ENCODE measurements around the gene PEMT. TPM values are rescaled to one million over a fixed set of nuclear protein-coding genes. Genes with fewer than 3 reads are reported as not detected.
"Not testable (repeated sequence)": the region's sequence is repeated elsewhere in the genome, so short reads cannot be mapped to it uniquely, and the experiment has no call there.

Gene PEMT
- total RNA-seq, 1 donor from 2014 or later: 24.7 TPM

DNA sequence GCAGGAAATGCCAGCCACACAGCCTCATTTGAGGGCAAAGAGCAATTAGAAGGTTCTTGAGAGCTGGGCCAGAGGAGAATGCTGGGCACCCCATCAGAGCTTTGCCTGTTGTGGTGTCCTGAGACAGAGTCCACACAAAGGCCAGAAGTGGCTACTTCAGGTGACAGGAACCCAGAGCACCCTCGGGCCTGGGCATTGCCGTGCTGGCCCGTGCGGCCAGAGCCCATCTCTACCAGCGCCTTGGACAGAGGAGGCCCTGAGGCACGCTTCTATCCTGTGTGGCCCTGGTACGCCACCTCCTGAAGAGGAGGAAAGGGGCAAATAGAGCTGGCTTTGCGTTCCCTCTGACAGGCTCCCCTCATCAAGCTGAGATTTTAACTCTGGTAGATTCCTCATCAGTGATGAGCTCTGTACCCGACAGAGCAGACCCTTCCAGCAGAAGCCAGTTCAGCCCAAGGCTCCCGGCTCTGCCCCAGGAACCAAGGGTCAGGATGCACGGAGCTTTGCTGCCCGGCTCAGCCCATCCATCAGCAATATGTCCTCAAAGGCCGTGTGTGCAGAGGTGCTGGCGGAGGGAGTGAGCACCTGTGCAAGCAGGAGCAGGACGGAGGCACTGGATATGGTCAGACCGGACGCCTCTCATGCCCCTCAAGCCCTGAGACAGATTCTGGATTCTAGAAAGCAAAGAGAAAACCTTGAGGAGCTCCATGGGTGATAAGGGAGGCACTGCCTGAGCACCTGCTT, 91.9 kb downstream of the PEMT start:
- DNase-seq: no peak

DNA sequence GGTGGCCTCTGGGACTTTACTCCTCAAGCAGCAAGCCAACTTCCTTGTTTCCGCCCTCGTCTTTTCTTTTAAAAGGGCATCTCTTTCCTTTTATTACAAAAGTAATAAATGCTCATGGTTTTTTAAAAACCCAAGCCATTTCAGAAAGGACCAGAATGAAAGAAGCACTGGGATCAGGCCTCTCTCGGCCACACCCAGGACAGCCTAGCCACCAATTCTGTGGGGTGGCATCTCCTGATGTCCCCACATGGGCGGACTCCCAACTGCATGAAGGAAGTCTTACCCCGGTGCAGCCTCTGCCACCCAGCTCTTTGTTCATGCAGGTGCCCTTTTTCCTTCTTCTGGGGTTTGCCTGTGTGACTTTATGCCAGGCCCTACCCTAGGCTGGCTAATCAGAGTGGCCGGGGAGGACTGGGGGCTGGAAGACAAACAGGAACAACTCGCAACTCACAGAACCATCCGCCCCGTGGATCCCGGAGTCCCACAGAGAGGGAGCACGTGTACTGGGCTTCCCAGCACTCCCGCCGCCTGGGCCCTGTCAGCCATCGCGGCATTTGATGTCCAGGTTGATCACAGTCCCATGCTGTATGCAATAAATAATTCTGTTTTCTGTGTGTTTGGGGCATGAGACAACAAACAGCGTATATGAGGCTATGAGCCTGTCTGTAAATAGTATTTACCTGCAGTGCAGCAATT, 92.8 kb downstream of the PEMT start:
- no peak for DNase-seq

DNA sequence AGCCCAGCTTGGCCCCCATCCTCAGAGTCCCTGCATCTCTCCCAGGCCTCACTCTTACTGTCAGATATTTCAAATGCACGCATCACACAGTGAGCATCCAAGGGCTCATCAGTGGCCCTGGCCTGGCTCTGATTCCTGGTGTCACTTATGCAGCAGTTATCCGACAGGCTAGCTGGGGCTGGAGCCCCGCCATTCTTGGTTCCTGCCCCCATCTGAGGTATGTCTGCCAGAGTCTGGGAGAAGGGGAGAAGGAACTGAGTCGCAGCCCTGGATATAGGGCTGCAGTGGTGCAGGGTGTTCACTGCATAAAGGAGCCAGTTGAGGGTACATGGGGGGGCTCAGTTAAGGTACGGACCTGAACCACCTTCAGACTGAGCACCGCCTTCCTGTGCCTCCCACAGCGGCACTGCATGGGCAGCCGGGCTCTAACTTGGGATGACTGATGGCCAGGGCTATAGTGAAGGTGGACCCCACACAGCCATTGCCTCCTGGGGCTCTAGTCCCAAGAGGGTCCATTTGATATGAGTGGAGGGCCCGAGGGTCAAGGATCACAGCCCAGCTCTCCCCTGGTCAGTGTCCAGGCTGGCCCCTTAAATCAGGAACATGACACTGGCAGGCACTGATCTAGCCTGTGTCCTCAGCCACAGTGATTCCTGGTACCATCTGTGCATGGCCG, 93.5 kb downstream of the PEMT start:
- no peak for DNase-seq

DNA sequence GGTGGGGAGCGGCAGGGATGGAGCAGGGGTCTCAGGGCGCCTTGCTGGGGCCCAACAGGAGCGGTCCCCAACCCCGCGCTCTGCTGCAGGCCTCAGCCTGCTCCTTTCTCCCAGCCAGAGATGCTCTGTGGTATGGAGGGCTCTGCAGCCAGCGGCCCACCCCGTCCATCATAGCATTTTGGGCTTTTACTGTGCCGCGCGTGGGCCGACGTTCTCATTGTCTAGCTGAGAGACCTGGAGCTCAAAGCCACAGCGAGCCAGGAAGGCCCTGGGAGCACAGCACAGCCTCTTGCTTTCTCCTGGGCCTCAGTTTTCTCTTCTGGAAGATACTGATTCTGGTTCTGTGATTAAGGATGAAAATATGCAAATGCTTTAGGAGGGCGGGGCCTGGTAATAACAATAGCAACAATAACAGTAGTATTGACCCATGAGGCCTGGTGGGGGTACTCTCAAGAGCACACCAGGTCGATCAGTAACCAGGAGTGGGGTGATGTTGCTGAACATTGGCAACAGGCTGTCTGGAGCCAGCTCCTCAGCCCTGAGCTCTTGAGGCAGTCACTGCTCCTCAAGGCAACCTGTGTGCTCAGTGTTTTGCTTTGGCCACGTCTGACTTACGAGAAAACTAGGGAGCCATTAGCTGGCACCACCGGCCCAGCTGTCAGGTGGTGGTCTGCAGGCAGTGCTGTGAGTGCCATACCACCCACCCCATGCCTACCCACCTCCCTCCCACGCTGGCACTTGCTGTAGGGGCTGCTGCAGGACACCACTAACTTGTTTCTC, 94.3 kb downstream of the PEMT start:
- no peak for DNase-seq

DNA sequence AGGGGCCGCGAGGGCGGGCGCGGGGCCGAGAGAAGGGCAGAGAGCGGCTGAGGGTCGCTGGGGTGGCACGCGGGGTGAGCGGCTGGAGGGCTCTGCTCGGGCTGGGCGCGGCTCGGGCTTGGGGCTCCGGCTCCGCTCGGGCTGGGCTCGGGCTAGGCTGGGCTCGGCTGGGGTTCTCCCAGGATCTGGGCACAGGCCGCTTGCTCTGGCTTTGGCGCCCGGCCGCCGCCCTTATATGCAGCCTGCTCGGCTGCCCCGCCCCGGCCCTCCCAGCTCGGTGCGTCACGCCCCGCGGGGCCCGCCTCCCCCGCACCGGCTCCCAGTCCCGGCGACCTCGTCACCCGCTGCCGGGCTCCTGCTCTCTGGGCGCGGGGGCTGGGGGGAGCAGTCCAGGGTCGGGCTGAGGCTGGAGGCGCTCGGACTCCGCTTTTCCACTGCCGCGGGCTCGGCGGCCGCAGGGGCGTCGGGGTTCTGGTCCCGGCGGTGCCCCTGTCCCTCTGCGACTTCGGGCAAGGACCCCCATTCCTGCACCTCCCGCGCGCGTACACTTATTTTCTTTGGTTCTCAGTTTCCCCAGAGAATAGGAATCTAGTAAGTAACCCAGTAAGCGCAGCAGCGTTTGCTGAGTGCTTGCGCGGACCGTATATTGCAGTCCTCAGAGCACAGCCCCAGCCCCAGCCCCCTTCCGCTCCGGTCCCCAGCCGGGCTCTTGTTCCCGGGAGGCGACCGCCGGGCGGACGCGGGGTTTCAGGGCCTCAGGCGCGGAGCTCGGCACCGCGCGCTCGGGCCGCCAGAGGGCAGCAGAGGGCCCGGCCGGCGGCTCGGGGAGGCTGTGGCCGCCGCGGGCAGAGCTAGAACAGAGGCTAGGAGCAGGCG, 95.1 kb downstream of the PEMT start, which contains the start of gene RASD1:
Gene RASD1 (minus strand): TSS at position 207 of the 876 bp plus-strand sequence. CDS start 214 bp downstream, outside the sequence.
- DNase-seq: peak; percentile 90

DNA sequence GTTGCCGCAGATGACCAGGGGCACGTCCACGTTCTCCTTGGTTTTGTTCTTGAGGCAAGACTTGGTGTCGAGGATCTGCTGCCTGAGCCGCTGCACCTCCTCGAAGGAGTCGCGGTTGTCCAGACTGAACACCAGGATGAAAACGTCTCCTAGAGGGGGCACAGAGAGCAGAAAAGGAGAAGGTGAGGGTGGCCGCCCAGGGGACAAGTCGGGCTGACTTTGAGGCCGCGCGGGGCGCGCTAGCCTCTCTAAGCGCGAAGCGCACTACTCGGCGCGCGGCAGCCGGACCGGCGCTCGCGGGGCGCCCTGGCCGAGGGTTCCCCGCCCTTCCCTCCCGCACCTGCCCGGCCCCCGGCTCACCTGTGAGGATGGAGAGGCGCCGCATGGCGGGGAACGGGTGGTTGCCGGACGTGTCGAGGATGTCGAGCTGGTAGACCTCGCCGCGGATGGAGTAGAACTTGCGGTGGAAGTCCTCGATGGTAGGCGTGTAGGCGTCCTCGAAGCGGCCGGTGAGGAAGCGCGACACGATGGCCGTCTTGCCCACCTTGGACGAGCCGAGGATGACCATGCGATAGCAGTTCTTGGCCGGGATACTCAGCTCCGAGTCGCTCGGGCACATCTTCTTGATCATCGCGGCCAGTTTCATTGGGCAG, 95.8 kb downstream of the PEMT start:
- peak; percentile 49 for DNase-seq

DNA sequence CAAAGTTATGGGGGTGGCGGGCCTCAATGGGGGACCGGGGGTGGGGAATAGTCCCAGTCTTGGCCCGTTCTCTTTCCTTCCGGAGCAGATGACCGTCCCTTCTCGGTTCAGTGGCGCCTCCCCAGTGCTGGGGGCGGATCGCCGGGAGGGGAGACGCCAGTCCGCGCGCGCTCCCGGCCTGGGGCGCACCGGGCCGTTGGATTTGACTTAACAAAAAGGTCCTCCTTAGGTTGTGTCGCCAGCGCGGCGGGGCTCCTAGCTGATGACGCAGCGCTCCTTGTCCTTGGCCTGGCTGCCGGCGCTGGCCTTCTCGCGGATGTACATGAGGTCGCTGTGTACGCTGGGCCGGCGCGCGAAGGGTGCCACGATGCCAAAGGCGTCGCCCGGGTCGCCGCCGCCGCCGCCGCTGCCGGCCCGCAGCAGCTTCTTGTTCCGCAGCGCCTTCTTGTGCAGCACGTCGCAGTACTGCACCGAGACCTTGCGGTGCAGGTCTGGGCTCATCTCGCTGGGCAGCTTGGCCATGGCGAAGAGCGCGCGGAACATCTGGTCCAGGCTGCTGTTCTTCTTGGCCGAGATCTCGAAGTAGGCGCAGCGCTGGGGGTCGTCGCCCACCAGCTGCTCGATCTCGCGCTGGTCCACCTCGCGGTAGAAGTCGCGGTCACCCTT, 96.5 kb downstream of the PEMT start:
- DNase-seq: peak; percentile 57

DNA sequence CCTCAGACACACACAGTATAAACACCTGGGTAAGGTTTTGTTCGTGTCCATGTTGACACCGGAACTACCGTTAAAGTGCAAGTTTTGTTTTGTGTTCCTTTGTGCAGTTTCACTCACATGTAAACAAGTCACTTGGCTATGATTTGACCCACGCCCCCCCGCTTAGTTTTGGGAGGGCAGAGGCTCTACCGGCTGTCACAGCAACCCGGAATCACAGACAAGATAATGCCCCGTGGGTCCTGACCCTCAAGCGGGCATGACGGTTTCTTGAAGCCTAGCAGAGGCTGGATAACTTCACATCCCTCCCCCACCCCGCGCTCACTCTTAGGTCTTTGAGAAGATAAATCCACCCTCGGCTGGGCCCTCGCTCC, 97.0 kb downstream of the PEMT start:
- DNase-seq: no peak

DNA sequence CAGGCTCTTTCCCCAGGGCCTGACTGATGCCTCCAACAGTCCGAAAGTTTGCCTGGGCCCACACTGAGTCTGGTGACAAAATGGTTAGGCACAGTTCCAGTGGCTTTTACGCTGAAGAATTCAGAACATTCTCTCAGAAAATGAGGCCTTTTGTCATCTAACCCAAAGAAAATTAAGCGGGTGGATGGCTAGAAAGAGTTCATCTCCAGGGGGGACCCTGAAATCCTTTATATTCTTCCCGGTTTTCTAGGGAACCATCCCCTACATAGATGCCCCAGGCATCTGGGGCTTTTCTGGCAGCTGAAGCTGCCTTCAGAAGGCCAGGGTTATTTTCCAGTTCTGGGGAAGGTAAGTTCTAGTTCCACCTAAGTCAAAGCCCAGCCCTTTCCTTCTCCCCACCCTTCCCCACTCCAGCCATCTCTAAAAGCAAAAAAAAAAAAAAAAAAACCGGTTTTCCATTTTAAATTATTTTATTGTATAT, 97.5 kb downstream of the PEMT start:
- DNase-seq: no peak

DNA sequence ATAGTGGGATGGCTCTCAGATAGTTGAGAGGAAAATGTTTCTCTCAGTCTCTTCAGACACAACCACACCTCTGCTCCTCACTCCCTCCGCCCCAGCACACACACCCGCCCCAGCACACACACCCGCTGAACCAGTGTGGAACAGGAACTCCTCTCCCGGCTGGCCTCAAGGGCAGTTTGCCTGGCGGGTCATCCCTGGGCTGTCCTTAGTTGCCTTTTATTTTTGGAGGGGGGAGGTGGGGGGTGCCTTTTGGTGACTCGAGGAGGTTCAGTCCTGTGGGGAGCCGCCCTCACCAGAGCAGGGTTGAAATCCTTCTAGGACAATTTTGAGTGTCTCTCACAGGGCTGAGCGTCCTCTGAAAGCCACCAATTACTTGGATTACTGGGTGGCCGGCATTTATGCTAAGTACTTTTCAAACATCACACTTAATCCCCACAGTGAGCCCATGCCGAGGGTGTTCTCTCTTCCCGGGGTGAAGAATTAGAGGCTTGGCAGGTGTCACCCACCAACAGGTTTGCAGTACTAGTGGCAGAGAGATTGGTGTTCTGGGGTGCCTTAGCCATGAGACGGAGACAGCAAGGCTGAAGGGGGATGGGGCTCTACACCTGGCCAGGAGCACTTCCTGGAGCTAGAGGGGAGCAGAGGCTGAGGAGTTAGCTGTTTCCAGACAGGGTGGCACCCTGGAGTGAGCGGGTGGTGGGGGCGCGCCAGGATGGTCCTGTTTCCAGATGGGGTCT, 98.1 kb downstream of the PEMT start:
- no peak for DNase-seq

DNA sequence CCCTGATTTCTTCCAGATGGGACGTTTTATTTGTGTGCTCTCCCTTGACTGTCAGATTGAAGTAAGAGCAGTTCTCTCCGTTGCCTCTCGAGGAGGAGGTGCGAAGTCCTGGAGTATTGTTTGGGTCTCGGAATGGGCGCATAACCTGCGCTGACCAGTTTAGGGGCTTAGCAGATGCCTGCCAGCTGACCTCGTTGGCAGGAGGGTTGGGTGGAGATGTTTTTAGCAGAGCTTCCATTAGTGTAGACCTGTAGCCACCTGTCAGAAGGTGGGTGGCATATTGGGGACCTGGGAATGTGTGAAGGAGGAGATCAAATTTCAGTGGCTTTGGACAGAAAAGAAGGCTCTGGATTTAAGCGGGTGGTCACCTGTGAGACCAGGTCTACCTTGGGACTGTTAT, 98.9 kb downstream of the PEMT start:
- DNase-seq: no peak

DNA sequence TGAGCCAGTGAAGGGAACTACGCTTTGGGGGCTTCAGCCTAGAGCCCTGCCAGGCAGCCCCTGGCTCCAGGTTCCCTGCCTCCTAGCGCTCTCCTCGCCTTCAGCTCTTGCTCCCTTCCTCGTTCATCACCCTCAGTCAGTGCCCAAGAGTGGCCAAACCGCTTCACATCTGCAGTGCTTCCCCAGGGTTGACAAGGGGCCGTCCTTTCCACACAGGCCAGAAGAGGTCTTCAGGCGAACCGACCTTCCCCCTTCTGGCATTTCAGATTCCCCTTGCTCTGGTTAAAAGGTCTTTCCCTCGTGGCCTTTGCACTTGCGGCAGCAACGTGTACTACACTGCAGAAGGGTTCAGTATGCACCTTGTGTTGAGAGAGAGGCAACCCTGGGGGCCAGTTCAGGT, 99.4 kb downstream of the PEMT start:
- no peak for DNase-seq

DNA sequence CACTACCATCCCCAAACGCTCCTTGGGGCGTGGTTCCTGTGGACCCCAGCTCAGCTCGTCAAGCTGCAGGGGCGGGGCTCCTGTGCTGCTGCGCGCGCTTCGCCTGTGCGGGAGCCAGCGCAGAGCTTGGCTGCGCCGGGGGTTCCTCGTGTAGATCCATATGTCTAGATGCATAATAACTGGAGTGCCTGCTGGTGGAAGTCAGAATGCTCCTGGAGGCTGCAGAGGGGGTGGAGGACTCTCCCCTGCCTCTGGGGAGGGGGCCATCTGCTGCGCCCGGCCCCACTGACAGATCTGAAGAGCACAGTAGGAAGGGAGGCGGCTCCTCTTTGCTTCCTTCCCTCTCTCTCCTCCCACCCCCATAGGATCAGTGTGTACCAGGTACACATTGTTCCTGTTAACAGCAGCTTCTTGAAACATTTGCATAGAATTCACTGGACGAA, 99.9 kb downstream of the PEMT start:
- DNase-seq: no peak

DNA sequence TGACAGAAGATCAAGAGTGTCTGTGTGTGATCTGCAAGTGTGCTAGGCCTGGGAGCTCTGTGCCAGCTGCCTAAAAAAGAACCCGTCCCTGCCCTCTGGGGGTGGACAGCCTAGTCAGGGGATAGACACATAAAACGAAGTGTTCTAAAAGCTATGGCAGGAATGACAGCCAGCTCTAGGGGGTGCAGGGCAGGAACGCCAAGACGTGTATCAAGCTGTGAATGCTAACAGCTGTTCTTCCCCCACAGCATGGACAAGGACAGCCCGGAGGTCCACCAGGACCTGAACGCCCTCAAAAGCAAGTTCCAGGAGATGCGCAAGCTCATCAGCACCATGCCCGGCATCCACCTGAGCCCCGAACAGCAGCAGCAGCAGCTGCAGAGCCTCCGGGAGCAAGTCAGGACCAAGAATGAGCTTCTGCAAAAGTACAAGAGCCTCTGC, 100.5 kb downstream of the PEMT start:
- no peak for DNase-seq

DNA sequence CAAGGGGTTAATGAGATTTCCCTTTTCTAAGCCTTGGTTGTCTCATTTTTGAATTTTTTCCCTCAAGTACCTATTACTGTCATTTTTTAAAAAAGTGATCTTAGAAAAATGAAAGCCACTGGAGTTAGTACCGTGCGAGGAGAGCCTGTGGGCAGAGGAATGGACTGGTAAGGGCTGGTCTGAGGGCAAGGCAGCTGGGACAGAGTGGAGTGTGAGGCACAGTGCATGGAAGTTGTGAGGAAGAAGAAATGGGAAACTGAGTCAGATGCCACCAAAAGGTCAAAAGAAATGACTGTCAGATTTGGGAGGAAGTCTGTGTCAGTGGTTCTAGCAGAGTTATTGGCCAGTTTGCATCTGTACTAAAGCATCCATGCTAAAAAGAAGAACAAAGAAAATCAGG, 103.5 kb downstream of the PEMT start:
- DNase-seq: no peak

DNA sequence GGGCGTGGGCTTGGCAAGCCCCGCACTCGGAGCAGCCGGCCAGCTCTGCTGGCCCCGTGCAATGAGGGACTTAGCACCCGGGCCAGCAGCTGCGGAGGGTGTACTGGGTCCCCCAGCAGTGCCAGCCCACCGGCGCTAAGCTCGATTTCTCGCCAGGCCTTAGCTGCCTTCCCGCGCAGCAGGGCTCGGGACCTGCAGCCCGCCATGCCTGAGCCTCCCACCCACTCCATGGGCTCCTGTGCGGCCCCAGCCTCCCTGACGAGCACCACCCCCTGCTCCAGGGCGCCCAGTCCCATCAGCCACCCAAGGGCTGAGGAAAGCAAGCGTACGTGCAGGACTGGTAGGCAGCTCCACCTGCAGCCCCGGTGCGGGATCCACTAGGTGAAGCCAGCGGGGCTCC, 105.1 kb downstream of the PEMT start:
- not testable (repeated sequence) for DNase-seq

DNA sequence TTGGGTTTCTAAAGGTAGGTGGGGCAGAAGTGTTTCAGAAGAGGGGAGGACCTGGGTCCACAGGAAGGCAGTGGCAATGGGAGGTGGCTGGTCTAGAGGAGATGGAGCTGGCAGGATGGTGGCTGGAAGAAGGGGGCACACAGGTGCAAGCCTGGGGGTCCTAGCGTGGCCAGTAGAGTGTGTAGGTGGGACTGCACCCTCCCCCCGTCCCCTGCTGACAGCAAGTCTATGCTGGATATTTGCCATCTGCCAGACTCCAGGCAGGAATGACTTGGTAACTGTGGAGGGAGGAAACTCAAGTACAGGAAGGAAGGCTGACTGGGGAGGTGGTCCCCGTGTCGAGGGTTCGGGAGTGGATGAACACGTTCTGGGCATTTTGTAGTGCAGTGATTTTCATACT, 106.1 kb downstream of the PEMT start:
- no peak for DNase-seq

DNA sequence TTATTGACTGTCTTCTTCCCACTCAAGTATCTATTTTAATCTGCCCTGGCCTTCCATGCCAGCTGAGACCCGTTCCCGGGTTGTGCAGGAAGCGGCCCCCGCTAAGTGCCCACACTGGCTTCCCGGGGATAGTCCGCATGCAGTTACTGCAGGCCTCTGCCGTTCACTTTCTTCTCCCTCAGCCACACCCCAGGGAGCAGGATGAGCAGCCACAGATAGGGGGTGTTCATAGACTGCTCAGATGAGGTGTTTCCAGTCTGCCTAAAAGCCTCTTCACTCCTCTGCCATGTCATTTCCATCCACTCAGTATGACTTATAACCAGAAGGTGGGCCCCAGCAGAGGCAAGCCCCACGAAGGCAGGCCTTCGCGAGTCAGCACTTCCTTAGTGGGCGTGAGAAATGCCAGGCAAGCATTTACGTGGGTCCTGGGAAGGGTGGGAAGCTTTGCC, 107.0 kb downstream of the PEMT start:
- peak; percentile 27 for DNase-seq

DNA sequence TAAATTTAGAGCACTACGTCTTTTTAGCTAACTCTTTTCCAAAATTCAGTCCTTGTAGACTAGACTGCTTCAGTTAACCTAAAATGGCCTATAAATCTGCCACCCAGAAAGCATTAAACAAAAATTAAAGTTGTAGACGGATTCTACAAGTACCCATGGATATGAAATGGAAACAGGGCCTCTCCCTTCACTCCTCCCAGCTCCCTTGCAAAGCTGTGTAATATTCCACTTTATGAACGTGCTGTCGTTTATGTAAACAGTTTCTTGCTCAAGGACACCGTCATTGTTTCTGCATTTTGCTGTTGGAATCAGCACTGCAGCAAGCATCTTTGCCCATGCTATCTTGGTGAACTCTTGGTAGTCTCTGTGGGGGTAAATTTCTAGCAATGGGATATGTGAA, 109.6 kb downstream of the PEMT start:
- no peak for DNase-seq
